ENCODE measurements around the gene LIPF. TPM values are rescaled to one million over a fixed set of nuclear protein-coding genes. Genes with fewer than 3 reads are reported as not detected.

Gene LIPF
- not detected for polyA plus RNA-seq (2013, experiment 1 of 2)
- polyA plus RNA-seq (2013, experiment 2 of 2), result not detected

GRCh38 chr10:88664142-88664541, at the start of gene LIPF:
Gene LIPF, plus strand, starts transcription at chr10:88664442. Its CDS starts 2,856 bp downstream, at chr10:88667298.
- H4K8ac ChIP-seq (ENCODE audit: low read depth, low read length), result no peak within 1 kb of the TSS
- H2BK120ac ChIP-seq (ENCODE audit: low read depth, low read length), result no peak within 1 kb of the TSS
- H2AFZ ChIP-seq (ENCODE audit: low read length), result no peak within 1 kb of the TSS
- no peaks in the 10 kb centered on the region for H3K27me3 ChIP-seq (ENCODE audit: control insufficient read depth in 3 of 3, insufficient read depth in 3 of 3, low read depth in 1 of 3, low read length in 3 of 3)
- no peaks in the 10 kb centered on the region for H3K36me3 ChIP-seq (replicated peaks in 1 of 2; ENCODE audit: control insufficient read depth in 2 of 2, insufficient read depth in 2 of 2, low read length in 2 of 2)
- no peak within 1 kb of the TSS for H3K4me3 ChIP-seq (ENCODE audit: low read length in 2 of 2)
- no peak within 1 kb of the TSS for H3K14ac ChIP-seq (ENCODE audit: low read length)
- no peak within 1 kb of the TSS for H3K23ac ChIP-seq (ENCODE audit: low read depth, low read length, poor library complexity)
- no peak within 1 kb of the TSS for H2BK12ac ChIP-seq (ENCODE audit: low read length)
- H3K27ac ChIP-seq (replicated peaks; ENCODE audit: low read length), result no peak within 1 kb of the TSS
- no peak within 1 kb of the TSS for H3K4me2 ChIP-seq (ENCODE audit: insufficient read depth, low read length, poor library complexity, severe bottlenecking)
- no peak within 1 kb of the TSS for H2BK5ac ChIP-seq (ENCODE audit: low read length)
- H3K4me1 ChIP-seq (ENCODE audit: control insufficient read depth in 2 of 2, insufficient read depth in 1 of 2, low read depth in 1 of 2, low read length in 2 of 2), result no peaks in the 10 kb centered on the region
- H3K4ac ChIP-seq (ENCODE audit: low read length), result no peak within 1 kb of the TSS
- H2BK15ac ChIP-seq (ENCODE audit: low read length), result no peak within 1 kb of the TSS
- no peak within 1 kb of the TSS for H2AK5ac ChIP-seq (ENCODE audit: low read depth, low read length)
- WGBS, 2 donors (ENCODE audit: extremely low coverage in 2 of 2, insufficient read length in 2 of 2, insufficient replicate concordance in 1 of 2), result no CpG with 5 or more reads among the region's 1 CpG
- no peak within 1 kb of the TSS for H3K9ac ChIP-seq (ENCODE audit: low read depth, low read length, poor library complexity)
- no peak within 1 kb of the TSS for H3K18ac ChIP-seq (ENCODE audit: low read length)
- DNase-seq (ENCODE audit: low spot score), result no peak
- no peak within 1 kb of the TSS for H4K91ac ChIP-seq (ENCODE audit: low read depth, low read length, poor library complexity)
- no peaks in the 10 kb centered on the region for H3K9me3 ChIP-seq (replicated peaks in 1 of 2; ENCODE audit: control insufficient read depth in 2 of 2, insufficient read depth in 1 of 2, low read depth in 1 of 2, low read length in 2 of 2)
- H3K79me1 ChIP-seq (ENCODE audit: low read depth, low read length), result no peaks in the 10 kb centered on the region

- no peaks in the 10 kb centered on the region for H3K9me3 ChIP-seq (replicated peaks in 1 of 2; ENCODE audit: control insufficient read depth in 2 of 2, insufficient read depth in 1 of 2, low read depth in 1 of 2, low read length in 2 of 2)
- no peaks in the 10 kb centered on the region for H3K79me1 ChIP-seq (ENCODE audit: low read depth, low read length)
- H3K4me2 ChIP-seq (ENCODE audit: insufficient read depth, low read length, poor library complexity, severe bottlenecking), result no peak overlapping the region
- DNase-seq (ENCODE audit: low spot score), result no peak
- H2BK12ac ChIP-seq (ENCODE audit: low read length), result no peak overlapping the region
- H3K18ac ChIP-seq (ENCODE audit: low read length), result peak overlapping the region; percentile 35
- H3K4ac ChIP-seq (ENCODE audit: low read length), result no peak overlapping the region
- WGBS, 2 donors (ENCODE audit: extremely low coverage in 2 of 2, insufficient read length in 2 of 2, insufficient replicate concordance in 1 of 2), result no CpG with 5 or more reads among the region's 18 CpGs
- no peak overlapping the region for H3K23ac ChIP-seq (ENCODE audit: low read depth, low read length, poor library complexity)
- peak overlapping the region; percentile 33 for H2BK5ac ChIP-seq (ENCODE audit: low read length)
- H3K27ac ChIP-seq (replicated peaks; ENCODE audit: low read length), result no peak overlapping the region
- no peak overlapping the region for H4K8ac ChIP-seq (ENCODE audit: low read depth, low read length)
- H2BK120ac ChIP-seq (ENCODE audit: low read depth, low read length), result no peak overlapping the region
- no peak overlapping the region for H4K91ac ChIP-seq (ENCODE audit: low read depth, low read length, poor library complexity)
- H3K27me3 ChIP-seq (ENCODE audit: control insufficient read depth in 3 of 3, insufficient read depth in 3 of 3, low read depth in 1 of 3, low read length in 3 of 3), result peaks cover 0 to 2% (median 0%) of the 10 kb centered on the region in 3 experiments
- H2BK15ac ChIP-seq (ENCODE audit: low read length), result no peak overlapping the region
- H2AK5ac ChIP-seq (ENCODE audit: low read depth, low read length), result no peak overlapping the region
- H2AFZ ChIP-seq (ENCODE audit: low read length), result no peak overlapping the region
- H3K14ac ChIP-seq (ENCODE audit: low read length), result no peak overlapping the region
- peak overlapping the region; percentile 50 for H3K9ac ChIP-seq (ENCODE audit: low read depth, low read length, poor library complexity)
- no peak overlapping the region for H3K4me3 ChIP-seq (ENCODE audit: low read length in 2 of 2)
- H3K36me3 ChIP-seq (replicated peaks in 1 of 2; ENCODE audit: control insufficient read depth in 2 of 2, insufficient read depth in 2 of 2, low read length in 2 of 2), result no peaks in the 10 kb centered on the region
- no peaks in the 10 kb centered on the region for H3K4me1 ChIP-seq (ENCODE audit: control insufficient read depth in 2 of 2, insufficient read depth in 1 of 2, low read depth in 1 of 2, low read length in 2 of 2)
Observed at GRCh38 chr10:88616250-88616977, 47.8 kb upstream of the LIPF start.

GRCh38 chr10:88617772-88618300, 46.4 kb upstream of the LIPF start:
- no peak overlapping the region for H3K4me3 ChIP-seq (ENCODE audit: low read length in 2 of 2)
- no peak overlapping the region for H4K91ac ChIP-seq (ENCODE audit: low read depth, low read length, poor library complexity)
- no peak overlapping the region for H3K14ac ChIP-seq (ENCODE audit: low read length)
- no peak overlapping the region for H2BK15ac ChIP-seq (ENCODE audit: low read length)
- no peaks in the 10 kb centered on the region for H3K79me1 ChIP-seq (ENCODE audit: low read depth, low read length)
- H3K4ac ChIP-seq (ENCODE audit: low read length), result no peak overlapping the region
- H3K27me3 ChIP-seq (ENCODE audit: control insufficient read depth in 3 of 3, insufficient read depth in 3 of 3, low read depth in 1 of 3, low read length in 3 of 3), result peaks cover 0 to 2% (median 0%) of the 10 kb centered on the region in 3 experiments
- no peak overlapping the region for H3K23ac ChIP-seq (ENCODE audit: low read depth, low read length, poor library complexity)
- no peak overlapping the region for H3K18ac ChIP-seq (ENCODE audit: low read length)
- H2BK5ac ChIP-seq (ENCODE audit: low read length), result no peak overlapping the region
- no peaks in the 10 kb centered on the region for H3K9me3 ChIP-seq (replicated peaks in 1 of 2; ENCODE audit: control insufficient read depth in 2 of 2, insufficient read depth in 1 of 2, low read depth in 1 of 2, low read length in 2 of 2)
- no peak overlapping the region for H2BK12ac ChIP-seq (ENCODE audit: low read length)
- H3K4me1 ChIP-seq (ENCODE audit: control insufficient read depth in 2 of 2, insufficient read depth in 1 of 2, low read depth in 1 of 2, low read length in 2 of 2), result no peaks in the 10 kb centered on the region
- no peak overlapping the region for H3K4me2 ChIP-seq (ENCODE audit: insufficient read depth, low read length, poor library complexity, severe bottlenecking)
- no peak overlapping the region for H2BK120ac ChIP-seq (ENCODE audit: low read depth, low read length)
- WGBS, 2 donors (ENCODE audit: extremely low coverage in 2 of 2, insufficient read length in 2 of 2, insufficient replicate concordance in 1 of 2), result no CpG with 5 or more reads among the region's 1 CpG
- H4K8ac ChIP-seq (ENCODE audit: low read depth, low read length), result no peak overlapping the region
- no peak overlapping the region for H2AFZ ChIP-seq (ENCODE audit: low read length)
- DNase-seq (ENCODE audit: low spot score), result no peak
- no peak overlapping the region for H3K9ac ChIP-seq (ENCODE audit: low read depth, low read length, poor library complexity)
- H2AK5ac ChIP-seq (ENCODE audit: low read depth, low read length), result no peak overlapping the region
- H3K27ac ChIP-seq (replicated peaks; ENCODE audit: low read length), result no peak overlapping the region
- H3K36me3 ChIP-seq (replicated peaks in 1 of 2; ENCODE audit: control insufficient read depth in 2 of 2, insufficient read depth in 2 of 2, low read length in 2 of 2), result no peaks in the 10 kb centered on the region

GRCh38 chr10:88618496-88618895, 45.7 kb upstream of the LIPF start:
- Histone ChIP-seq H2BK5ac (ENCODE audit: low read length) (no peak overlapping the region), H3K4me1 (ENCODE audit: control insufficient read depth in 2 of 2, insufficient read depth in 1 of 2, low read depth in 1 of 2, low read length in 2 of 2) (no peaks in the 10 kb centered on the region), H3K4me3 (ENCODE audit: low read length in 2 of 2) (no peak overlapping the region), H2BK120ac (ENCODE audit: low read depth, low read length) (no peak overlapping the region), H3K14ac (ENCODE audit: low read length) (no peak overlapping the region), H3K18ac (ENCODE audit: low read length) (no peak overlapping the region), H4K91ac (ENCODE audit: low read depth, low read length, poor library complexity) (no peak overlapping the region), H3K36me3 (replicated peaks in 1 of 2; ENCODE audit: control insufficient read depth in 2 of 2, insufficient read depth in 2 of 2, low read length in 2 of 2) (no peaks in the 10 kb centered on the region), H4K8ac (ENCODE audit: low read depth, low read length) (no peak overlapping the region), H2AK5ac (ENCODE audit: low read depth, low read length) (no peak overlapping the region), H2AFZ (ENCODE audit: low read length) (no peak overlapping the region), H3K27ac (replicated peaks; ENCODE audit: low read length) (no peak overlapping the region), H3K23ac (ENCODE audit: low read depth, low read length, poor library complexity) (no peak overlapping the region), H3K4ac (ENCODE audit: low read length) (no peak overlapping the region), H3K4me2 (ENCODE audit: insufficient read depth, low read length, poor library complexity, severe bottlenecking) (no peak overlapping the region), H2BK15ac (ENCODE audit: low read length) (no peak overlapping the region), H3K27me3 (ENCODE audit: control insufficient read depth in 3 of 3, insufficient read depth in 3 of 3, low read depth in 1 of 3, low read length in 3 of 3) (peaks cover 0 to 2% (median 0%) of the 10 kb centered on the region in 3 experiments), H3K79me1 (ENCODE audit: low read depth, low read length) (no peaks in the 10 kb centered on the region), H3K9ac (ENCODE audit: low read depth, low read length, poor library complexity) (no peak overlapping the region), H3K9me3 (replicated peaks in 1 of 2; ENCODE audit: control insufficient read depth in 2 of 2, insufficient read depth in 1 of 2, low read depth in 1 of 2, low read length in 2 of 2) (no peaks in the 10 kb centered on the region), H2BK12ac (ENCODE audit: low read length) (no peak overlapping the region)
- no peak for DNase-seq (ENCODE audit: low spot score)
- WGBS, 2 donors (ENCODE audit: extremely low coverage in 2 of 2, insufficient read length in 2 of 2, insufficient replicate concordance in 1 of 2), result no CpG with 5 or more reads among the region's 1 CpG

All from neuronal stem cell (in vitro differentiated cells).